ENCODE results near the gene MAGI2. TPM values are rescaled to one million over a fixed set of nuclear protein-coding genes. Genes with fewer than 3 reads are reported as not detected.

Gene MAGI2
- total and polyA plus RNA-seq, 2 donors (not counting 3 experiments of a cell fraction or from before 2014, with no cell fraction given) = 0.28 to 6.0 TPM

DNA sequence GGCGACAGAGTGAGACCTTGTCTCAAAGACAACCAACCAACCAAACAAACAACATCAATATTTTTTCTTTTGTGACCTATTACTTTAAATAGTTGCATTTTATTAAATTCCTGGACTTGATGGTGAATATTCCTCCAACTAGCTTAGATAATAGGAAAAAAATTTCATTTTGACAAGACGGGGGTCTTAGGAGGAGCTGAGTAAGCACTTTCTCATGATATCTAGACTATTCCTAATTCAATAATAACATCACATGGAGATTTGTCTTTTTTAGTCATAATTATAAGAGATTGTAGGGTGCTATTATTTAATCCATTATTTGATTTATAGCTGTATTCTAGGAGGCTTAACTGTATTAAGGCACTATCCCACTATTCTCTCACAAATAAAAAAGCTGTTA lies 952.4 kb downstream of the MAGI2 start:
- intact Hi-C loops (cut with micrococcal nuclease) = no loop called here
- no peaks in the 10 kb centered on the region for H3K4me1 ChIP-seq (ENCODE audit: control insufficient read depth, extremely low read depth, insufficient read depth, low read length)

DNA sequence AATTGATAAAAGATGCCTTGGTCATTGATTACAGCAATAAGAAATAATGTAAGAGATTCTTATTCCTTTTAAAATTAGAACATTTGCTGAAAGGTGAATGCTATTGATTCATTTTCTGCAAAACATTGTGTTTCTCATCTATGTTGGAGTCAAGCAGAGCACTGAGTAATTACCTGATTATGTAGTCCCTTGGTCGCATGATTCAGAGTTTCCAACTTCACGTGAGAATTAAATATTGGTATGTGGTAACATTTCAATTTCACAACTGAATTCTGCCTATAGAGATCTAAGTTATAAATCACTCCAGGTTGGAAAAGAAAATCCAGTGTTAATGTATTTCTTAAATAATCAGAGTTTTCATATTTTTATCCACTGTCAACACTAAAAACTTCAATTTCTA lies 953.5 kb downstream of the MAGI2 start:
- ChIA-PET POLR2A (no interaction called here), CTCF (no interaction called here)
- no TSS peak for BruUV-seq (replicated peaks)
- TF ChIP-seq, protein P1, sequence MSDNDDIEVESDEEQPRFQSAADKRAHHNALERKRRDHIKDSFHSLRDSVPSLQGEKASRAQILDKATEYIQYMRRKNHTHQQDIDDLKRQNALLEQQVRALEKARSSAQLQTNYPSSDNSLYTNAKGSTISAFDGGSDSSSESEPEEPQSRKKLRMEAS (IDR thresholded peaks at IDR 0.05; ENCODE audit: insufficient read depth, insufficient read length) = no peak
- no peak for TF ChIP-seq FOS (IDR thresholded peaks at IDR 0.05; ENCODE audit: borderline replicate concordance, insufficient read depth, low read length)
- no peak for TF ChIP-seq JUN (IDR thresholded peaks at IDR 0.05; ENCODE audit: borderline replicate concordance, insufficient read depth, insufficient read length, low read depth)
- TF ChIP-seq, protein P2, sequence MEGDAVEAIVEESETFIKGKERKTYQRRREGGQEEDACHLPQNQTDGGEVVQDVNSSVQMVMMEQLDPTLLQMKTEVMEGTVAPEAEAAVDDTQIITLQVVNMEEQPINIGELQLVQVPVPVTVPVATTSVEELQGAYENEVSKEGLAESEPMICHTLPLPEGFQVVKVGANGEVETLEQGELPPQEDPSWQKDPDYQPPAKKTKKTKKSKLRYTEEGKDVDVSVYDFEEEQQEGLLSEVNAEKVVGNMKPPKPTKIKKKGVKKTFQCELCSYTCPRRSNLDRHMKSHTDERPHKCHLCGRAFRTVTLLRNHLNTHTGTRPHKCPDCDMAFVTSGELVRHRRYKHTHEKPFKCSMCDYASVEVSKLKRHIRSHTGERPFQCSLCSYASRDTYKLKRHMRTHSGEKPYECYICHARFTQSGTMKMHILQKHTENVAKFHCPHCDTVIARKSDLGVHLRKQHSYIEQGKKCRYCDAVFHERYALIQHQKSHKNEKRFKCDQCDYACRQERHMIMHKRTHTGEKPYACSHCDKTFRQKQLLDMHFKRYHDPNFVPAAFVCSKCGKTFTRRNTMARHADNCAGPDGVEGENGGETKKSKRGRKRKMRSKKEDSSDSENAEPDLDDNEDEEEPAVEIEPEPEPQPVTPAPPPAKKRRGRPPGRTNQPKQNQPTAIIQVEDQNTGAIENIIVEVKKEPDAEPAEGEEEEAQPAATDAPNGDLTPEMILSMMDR (IDR thresholded peaks at IDR 0.05; ENCODE audit: extremely low read depth in 1 of 2, insufficient read depth in 1 of 2, low read depth in 1 of 2, low read length in 2 of 2) = no peak
- TF ChIP-seq POLR2A (IDR thresholded peaks at IDR 0.05; ENCODE audit: low read depth, low read length) = no peak
- TF ChIP-seq POLR2AphosphoS5 (IDR thresholded peaks at IDR 0.05; ENCODE audit: insufficient read depth, low read depth, low read length) = no peak
- no peak for TF ChIP-seq GATA2 (IDR thresholded peaks at IDR 0.05; ENCODE audit: insufficient read depth, insufficient read length, low read depth, low read length)
- FAIRE-seq (no peak), DNase-seq (ENCODE audit: low read depth, low spot score) (no peak)
- H3K9ac ChIP-seq (replicated peaks; ENCODE audit: extremely low read depth, insufficient read depth, low read length) = no peak overlapping the region
- H2AFZ ChIP-seq (ENCODE audit: low read depth, low read length) = no peak overlapping the region
- intact Hi-C loops (cut with micrococcal nuclease) = no loop called here
- no peaks in the 10 kb centered on the region for H3K36me3 ChIP-seq (ENCODE audit: control insufficient read depth in 2 of 2, extremely low read depth in 1 of 2, insufficient read depth in 2 of 2, low read length in 2 of 2)
- H3K9me1 ChIP-seq (replicated peaks; ENCODE audit: control insufficient read depth, extremely low read depth, insufficient read depth, low read length) = no peaks in the 10 kb centered on the region
- dilution Hi-C loops (cut with MboI; ENCODE audit: extremely low pct_ligation_motif_present, low sequenced_read_pairs) = no loop called here
- H3K9me3 ChIP-seq (replicated peaks; ENCODE audit: control insufficient read depth, insufficient read depth, low read length) = no peaks in the 10 kb centered on the region
- H3K27me3 ChIP-seq (ENCODE audit: control insufficient read depth in 2 of 2, insufficient read depth in 2 of 2, low read length in 2 of 2) = no peaks in the 10 kb centered on the region
- no peak overlapping the region for H3K27ac ChIP-seq (ENCODE audit: insufficient read depth, low read depth, low read length)
- no peaks in the 10 kb centered on the region for H3K4me1 ChIP-seq (ENCODE audit: control insufficient read depth, extremely low read depth, insufficient read depth, low read length)
- H3K79me2 ChIP-seq (ENCODE audit: control insufficient read depth, insufficient read depth, low read length) = no peaks in the 10 kb centered on the region
- H3K4me3 ChIP-seq (replicated peaks in 1 of 3; ENCODE audit: insufficient read depth in 1 of 3, low read depth in 1 of 3, low read length in 3 of 3) = no peak overlapping the region
- H4K20me1 ChIP-seq (replicated peaks; ENCODE audit: control insufficient read depth, extremely low read depth, insufficient read depth, low read length) = no peaks in the 10 kb centered on the region
- H3K4me2 ChIP-seq (ENCODE audit: insufficient read depth, low read length) = no peak overlapping the region

More for the DNA sequence above, 952.4 kb downstream of the MAGI2 start:
- FAIRE-seq = no peak
- no peak for DNase-seq (ENCODE audit: low read depth, low spot score)
- H4K20me1 ChIP-seq (replicated peaks; ENCODE audit: control insufficient read depth, extremely low read depth, insufficient read depth, low read length) = no peaks in the 10 kb centered on the region
- no peak for TF ChIP-seq GATA2 (IDR thresholded peaks at IDR 0.05; ENCODE audit: insufficient read depth, insufficient read length, low read depth, low read length)
- TF ChIP-seq POLR2AphosphoS5 (IDR thresholded peaks at IDR 0.05; ENCODE audit: insufficient read depth, low read depth, low read length) = no peak
- H3K4me2 ChIP-seq (ENCODE audit: insufficient read depth, low read length) = no peak overlapping the region
- no peaks in the 10 kb centered on the region for H3K27me3 ChIP-seq (ENCODE audit: control insufficient read depth in 2 of 2, insufficient read depth in 2 of 2, low read length in 2 of 2)
- BruUV-seq (replicated peaks) = no TSS peak
- no peaks in the 10 kb centered on the region for H3K79me2 ChIP-seq (ENCODE audit: control insufficient read depth, insufficient read depth, low read length)
- H3K4me3 ChIP-seq (replicated peaks in 1 of 3; ENCODE audit: insufficient read depth in 1 of 3, low read depth in 1 of 3, low read length in 3 of 3) = no peak overlapping the region
- no peaks in the 10 kb centered on the region for H3K36me3 ChIP-seq (ENCODE audit: control insufficient read depth in 2 of 2, extremely low read depth in 1 of 2, insufficient read depth in 2 of 2, low read length in 2 of 2)
- no peak overlapping the region for H2AFZ ChIP-seq (ENCODE audit: low read depth, low read length)
- H3K9me3 ChIP-seq (replicated peaks; ENCODE audit: control insufficient read depth, insufficient read depth, low read length) = no peaks in the 10 kb centered on the region
- ChIA-PET POLR2A (no interaction called here), CTCF (interaction anchor here (0.7 to 1.3 kb wide), 3 partner anchors 10 to 574 kb away, joined by 3 read pairs; no protein-coding TSS in a partner anchor)
- dilution Hi-C loops (cut with MboI; ENCODE audit: extremely low pct_ligation_motif_present, low sequenced_read_pairs) = no loop called here
- H3K9ac ChIP-seq (replicated peaks; ENCODE audit: extremely low read depth, insufficient read depth, low read length) = no peak overlapping the region
- H3K27ac ChIP-seq (ENCODE audit: insufficient read depth, low read depth, low read length) = no peak overlapping the region
- no peaks in the 10 kb centered on the region for H3K9me1 ChIP-seq (replicated peaks; ENCODE audit: control insufficient read depth, extremely low read depth, insufficient read depth, low read length)
